NT2/D1 (cell line): Measurements from ENCODE around the gene GUCY1A2.

Experiments
- SUZ12 ChIP-seq: IDR thresholded peaks from 2 replicates; pipeline ENCODE4 v1.6.1; 2011; ENCODE audit not compliant: insufficient read length, insufficient read depth; ENCODE audit errors: extremely low read depth
- YY1 ChIP-seq: IDR thresholded peaks from 2 replicates; pipeline ENCODE4 v1.6.1; 2011; ENCODE audit not compliant: insufficient read length, insufficient read depth
- ZNF274 ChIP-seq: IDR thresholded peaks from 2 replicates; pipeline ENCODE4 v1.6.1; 2011; ENCODE audit warnings: mild to moderate bottlenecking, low read depth, low read length

- TF ChIP-seq ZNF274: no peak
- no peak for TF ChIP-seq YY1
- no peak for TF ChIP-seq SUZ12
These were observed 333.3 kb downstream of the GUCY1A2 start for GRCh38 chr11:106684944-106685343.
